DMS53 treated with DMSO at 0.1 percent for 48 hours (cell line): ENCODE data around the gene MFSD6.
A peak's percentile ranks its signal among the peaks of the same experiment; 100 is the strongest.
"Not testable (repeated sequence)": the region's sequence is repeated elsewhere in the genome, so short reads cannot be mapped to it uniquely, and the experiment has no call there.

ENCODE experiments used
- DNase-seq: peaks from one replicate; lab custom pipeline; 2025; ENCODE audit not compliant: unreplicated experiment; lab: John Stamatoyannopoulos, UW

The MFSD6 gene

DNA sequence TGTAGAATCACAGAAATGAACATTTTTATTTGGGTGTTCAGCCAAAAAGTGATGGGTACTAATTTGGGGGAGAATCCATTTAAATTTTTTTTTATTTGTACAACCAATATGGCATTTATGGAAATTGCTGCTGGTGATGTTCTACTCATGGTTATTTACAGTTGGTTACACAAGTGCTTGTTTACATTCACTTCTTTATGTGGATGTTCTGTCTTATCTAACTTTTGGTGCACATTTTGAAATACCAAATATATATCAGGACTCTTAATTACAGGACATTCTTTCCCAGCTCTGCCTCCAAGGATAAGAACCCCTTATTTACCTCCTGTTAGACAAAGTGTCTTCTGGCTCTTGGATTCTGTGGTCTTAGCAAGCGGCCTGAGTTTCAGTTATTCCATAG lies 91.1 kb downstream of the MFSD6 start:
- no peak for DNase-seq

- no peak for DNase-seq
Observed at GRCh38 chr2:190500054-190500502, 91.9 kb downstream of the MFSD6 start.

- DNase-seq: no peak
Observed at GRCh38 chr2:190501231-190501630, 93.1 kb downstream of the MFSD6 start.

DNA sequence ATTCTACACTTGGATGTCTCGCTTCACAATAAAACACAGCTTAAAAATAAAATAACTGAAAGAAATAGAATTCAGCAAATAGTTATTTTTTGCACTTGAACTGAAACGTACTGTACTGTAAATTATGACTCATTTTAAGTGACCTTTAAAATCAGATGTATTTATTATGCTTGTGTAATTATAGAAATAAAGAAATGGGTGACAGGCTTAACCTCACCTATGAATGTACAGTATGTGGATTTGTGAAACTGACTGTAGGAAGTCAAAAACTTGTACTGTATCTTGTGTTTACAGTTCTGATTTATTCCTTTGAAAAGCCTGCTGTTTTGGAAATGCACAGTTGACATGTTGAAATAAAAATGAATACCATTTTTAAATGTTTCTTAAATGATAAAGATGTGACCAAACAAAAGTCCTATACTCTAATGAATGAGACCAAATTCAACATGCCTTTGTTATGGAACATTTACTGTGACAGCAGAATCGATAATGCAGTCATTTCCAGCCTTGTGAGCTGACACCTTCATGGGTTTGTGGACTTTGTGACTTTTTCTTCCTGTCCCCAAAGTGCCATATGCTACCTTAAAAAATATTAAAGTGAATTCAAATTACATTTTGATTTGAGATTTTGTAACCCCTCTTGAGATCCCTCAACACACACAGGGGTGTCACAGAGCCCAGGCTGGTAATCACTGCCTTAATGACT lies 93.7 kb downstream of the MFSD6 start:
- DNase-seq: no peak

GRCh38 chr2:190503088-190503487 lies 94.9 kb downstream of the MFSD6 start:
- DNase-seq: no peak

DNA sequence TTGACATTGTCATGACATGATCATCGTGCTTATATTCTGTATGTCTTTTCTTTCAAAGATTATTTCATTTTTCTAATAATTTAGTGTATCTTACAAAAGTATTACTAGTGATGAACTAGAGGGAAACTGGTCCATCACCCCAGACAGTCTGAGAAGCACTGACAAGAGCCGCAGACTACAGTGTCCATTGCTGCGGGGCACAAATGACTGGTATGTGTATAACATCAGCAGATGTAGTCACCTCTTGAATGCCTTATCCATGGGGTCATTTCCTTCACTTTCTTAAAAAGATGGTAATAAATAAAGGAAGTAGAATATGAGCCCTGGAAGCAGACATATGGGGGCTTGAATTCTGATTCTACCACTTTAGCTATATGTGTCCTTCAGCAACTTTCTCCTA lies 96.8 kb downstream of the MFSD6 start:
- DNase-seq: no peak

- DNase-seq: no peak
Observed at GRCh38 chr2:190505696-190506095, 97.5 kb downstream of the MFSD6 start.

GRCh38 chr2:190506666-190507065 lies 98.5 kb downstream of the MFSD6 start:
- DNase-seq: no peak

- no peak for DNase-seq
Observed at GRCh38 chr2:190507135-190507534, 99.0 kb downstream of the MFSD6 start.

DNA sequence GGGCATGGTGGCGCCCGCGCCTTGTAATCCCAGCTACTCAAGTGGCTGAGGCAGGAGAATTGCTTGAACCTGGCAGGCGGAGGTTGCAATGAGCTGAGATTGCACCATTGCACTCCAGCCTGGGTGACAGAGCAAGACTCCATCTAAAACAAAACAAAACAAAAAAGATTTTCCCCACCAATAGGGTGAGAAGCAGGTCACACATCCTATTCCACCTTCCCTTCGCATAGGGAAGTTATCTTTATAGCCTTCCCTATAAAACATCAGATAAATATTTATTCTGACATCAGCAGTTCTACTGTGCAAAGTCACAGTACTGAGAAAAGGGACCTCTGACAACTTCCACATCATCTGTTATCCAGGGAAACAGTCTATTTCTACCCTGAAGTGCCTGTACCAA lies 101.7 kb downstream of the MFSD6 start:
- not testable (repeated sequence) for DNase-seq

GRCh38 chr2:190511104-190511503 lies 102.9 kb downstream of the MFSD6 start:
- DNase-seq: peak; percentile 23

- DNase-seq: no peak
Observed at GRCh38 chr2:190512539-190513095, 104.5 kb downstream of the MFSD6 start.

DNA sequence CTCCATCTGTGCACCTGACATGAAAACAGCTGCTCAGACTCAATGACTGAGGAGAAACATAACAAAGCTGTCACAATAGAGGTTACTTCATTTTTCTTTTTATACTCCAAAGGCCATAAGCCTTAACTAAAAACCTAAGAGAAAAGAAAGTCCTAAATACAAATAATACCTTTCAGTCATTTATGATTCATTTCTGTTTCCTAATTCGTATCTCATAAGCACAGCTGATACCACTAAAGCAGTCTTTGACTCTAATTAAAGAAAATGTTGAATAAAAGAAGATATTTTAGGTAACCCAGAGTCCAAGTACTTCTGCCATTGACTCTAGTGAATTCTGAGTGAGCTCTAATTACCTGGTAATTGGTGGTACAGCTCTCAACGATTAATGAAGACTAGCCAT lies 105.7 kb downstream of the MFSD6 start:
- DNase-seq: no peak

- no peak for DNase-seq
Observed at GRCh38 chr2:190514676-190515075, 106.5 kb downstream of the MFSD6 start.

DNA sequence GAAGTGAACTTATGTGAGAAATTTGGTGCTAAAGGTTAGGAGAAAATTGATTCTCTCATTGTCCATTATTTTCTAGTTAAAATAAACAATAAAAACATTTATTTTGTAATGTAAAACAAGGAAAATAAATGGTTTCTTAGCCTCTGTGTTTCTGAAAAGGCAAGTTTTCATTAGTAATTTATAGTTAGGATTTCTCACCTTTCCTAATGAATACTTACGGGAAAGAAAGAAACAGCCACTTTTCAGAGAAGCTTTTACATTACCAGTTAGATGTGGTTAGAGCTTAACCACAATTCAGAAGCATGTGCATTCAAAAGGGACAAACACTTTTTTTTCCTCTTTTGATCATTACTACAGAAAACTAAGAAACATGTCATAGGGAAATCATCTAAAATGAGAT lies 107.5 kb downstream of the MFSD6 start:
- DNase-seq: no peak

- DNase-seq: no peak
Observed at GRCh38 chr2:190517468-190517867, 109.3 kb downstream of the MFSD6 start.

DNA sequence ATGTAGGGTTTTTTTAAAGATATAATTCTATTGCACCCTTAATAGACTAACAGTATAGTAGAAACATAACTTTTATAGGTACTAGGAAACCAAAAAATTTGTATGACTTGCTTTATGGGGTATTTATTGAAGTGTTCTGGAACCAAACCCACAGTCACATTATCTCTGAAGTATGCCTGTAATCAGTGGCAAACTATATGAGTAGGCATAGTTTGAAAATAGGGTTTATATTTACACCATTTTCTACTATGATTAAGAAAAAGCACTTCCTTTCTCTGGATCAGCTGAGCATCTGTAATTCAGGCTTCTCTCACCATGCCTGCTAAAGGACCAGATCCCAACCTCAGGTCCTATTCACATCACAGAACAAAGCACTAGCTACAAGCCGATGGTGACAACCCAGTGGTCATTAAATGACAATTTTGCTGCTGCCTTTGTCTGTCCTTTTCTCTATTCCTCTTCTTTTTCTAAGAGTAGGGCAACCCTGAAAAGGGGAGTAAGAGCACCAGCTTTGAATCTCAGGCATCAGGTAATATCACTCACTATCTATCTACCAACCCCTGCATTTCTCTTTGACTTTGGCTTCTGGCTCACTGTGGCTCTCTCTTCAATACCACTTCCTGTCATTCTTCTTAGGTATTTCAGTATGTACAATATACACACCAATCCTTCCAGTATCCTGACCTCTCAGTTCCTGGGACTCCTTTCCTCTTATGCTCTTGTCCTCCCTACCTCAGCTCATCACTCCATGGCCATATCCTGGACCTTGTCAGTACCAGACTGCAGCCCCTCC lies 112.0 kb downstream of the MFSD6 start:
- DNase-seq: no peak

GRCh38 chr2:190524928-190525327 lies 116.8 kb downstream of the MFSD6 start:
- no peak for DNase-seq

- no peak for DNase-seq
Observed at GRCh38 chr2:190526105-190526750, 118.1 kb downstream of the MFSD6 start.

GRCh38 chr2:190527214-190527613 lies 119.1 kb downstream of the MFSD6 start:
- no peak for DNase-seq

- no peak for DNase-seq
Observed at GRCh38 chr2:190527918-190528317, 119.8 kb downstream of the MFSD6 start.
